Ishikawa (cell line): ENCODE data around the gene MELTF.

Source experiments
- CEBPB ChIP-seq: IDR thresholded peaks from 2 replicates; pipeline ENCODE4 v1.6.1; 2012
- CREB1 ChIP-seq: IDR thresholded peaks from 2 replicates; pipeline ENCODE4 v1.6.1; 2012; ENCODE audit warnings: low read depth
- EGR1 ChIP-seq: IDR thresholded peaks from 2 replicates; pipeline ENCODE4 v1.6.1; 2012
- EP300 ChIP-seq: IDR thresholded peaks from 2 replicates; pipeline ENCODE4 v1.6.1; 2012; ENCODE audit warnings: borderline replicate concordance
- FOXM1 ChIP-seq: IDR thresholded peaks from 2 replicates; pipeline ENCODE4 v1.6.1; 2012; ENCODE audit warnings: low read depth, borderline replicate concordance
- MAX ChIP-seq: IDR thresholded peaks from 2 replicates; pipeline ENCODE4 v1.6.1; 2012
- NFIC ChIP-seq: IDR thresholded peaks from 2 replicates; pipeline ENCODE4 v1.6.1; 2012
- RAD21 ChIP-seq: IDR thresholded peaks from 2 replicates; pipeline ENCODE4 v1.6.1; 2012; ENCODE audit warnings: low read depth
- REST ChIP-seq: IDR thresholded peaks from 2 replicates; pipeline ENCODE4 v1.6.1; 2012; ENCODE audit warnings: low read depth, mild to moderate bottlenecking
- TAF1 ChIP-seq: IDR thresholded peaks from 2 replicates; pipeline ENCODE4 v1.6.1; 2012; ENCODE audit warnings: low read depth, mild to moderate bottlenecking
- TCF12 ChIP-seq: IDR thresholded peaks from 2 replicates; pipeline ENCODE4 v1.6.1; 2012; ENCODE audit warnings: low read depth
- TEAD4 ChIP-seq: IDR thresholded peaks from 2 replicates; pipeline ENCODE4 v1.6.1; 2012
- YY1 ChIP-seq: IDR thresholded peaks from 2 replicates; pipeline ENCODE4 v1.6.1; 2012; ENCODE audit warnings: low read depth
- ZBTB7A ChIP-seq: IDR thresholded peaks from 2 replicates; pipeline ENCODE4 v1.6.1; 2012; ENCODE audit warnings: low read depth
- TF ChIP-seq, protein P1 (sequence below): IDR thresholded peaks from 2 replicates; pipeline ENCODE4 v1.6.1; 2012

Gene MELTF

DNA sequence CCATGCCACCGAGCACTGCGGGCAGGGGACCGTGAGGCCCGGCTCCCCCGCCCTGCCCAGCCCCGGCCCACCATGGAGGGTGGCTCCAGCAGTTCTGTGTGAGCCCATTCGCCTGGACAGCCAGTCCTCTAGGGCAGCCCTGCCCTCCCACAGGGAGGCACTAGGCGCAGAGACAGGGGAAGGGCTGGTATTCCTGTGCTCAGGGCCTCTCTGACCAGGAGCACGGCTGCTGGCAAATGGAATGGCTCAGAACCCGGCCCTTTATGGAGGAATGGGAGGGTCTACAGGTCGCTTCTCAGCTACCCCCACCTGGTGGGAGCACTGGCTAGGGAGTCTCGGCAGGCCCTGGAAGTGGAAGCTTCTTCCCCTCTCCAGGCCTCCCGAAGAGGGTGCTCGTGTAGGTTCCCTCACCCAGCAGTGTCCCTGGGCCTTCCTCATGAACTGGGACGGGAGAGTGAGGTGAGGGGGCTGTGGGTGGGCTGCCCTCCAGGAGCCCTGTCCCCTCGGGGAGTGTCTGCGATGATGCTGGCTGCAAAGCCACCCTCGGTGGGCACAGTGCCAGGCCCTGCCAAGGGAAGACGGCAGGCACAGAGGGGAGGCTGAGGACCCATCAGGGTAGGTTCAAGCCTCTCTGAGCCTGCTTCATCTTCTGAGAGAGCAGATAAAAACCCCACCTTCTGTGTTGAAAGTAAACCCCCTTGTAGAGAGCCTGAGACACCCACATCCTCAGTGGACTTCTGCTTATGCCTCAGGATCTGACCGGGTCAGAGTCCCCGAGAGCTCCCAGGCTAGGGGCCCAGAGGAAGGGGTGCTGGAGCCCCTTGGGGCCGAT, 1.5 kb downstream of the MELTF start:
- TF ChIP-seq MAX (no peak), RAD21 (no peak), FOXM1 (no peak), ZBTB7A (no peak), EP300 (no peak), TEAD4 (no peak), YY1 (no peak), EGR1 (no peak)

DNA sequence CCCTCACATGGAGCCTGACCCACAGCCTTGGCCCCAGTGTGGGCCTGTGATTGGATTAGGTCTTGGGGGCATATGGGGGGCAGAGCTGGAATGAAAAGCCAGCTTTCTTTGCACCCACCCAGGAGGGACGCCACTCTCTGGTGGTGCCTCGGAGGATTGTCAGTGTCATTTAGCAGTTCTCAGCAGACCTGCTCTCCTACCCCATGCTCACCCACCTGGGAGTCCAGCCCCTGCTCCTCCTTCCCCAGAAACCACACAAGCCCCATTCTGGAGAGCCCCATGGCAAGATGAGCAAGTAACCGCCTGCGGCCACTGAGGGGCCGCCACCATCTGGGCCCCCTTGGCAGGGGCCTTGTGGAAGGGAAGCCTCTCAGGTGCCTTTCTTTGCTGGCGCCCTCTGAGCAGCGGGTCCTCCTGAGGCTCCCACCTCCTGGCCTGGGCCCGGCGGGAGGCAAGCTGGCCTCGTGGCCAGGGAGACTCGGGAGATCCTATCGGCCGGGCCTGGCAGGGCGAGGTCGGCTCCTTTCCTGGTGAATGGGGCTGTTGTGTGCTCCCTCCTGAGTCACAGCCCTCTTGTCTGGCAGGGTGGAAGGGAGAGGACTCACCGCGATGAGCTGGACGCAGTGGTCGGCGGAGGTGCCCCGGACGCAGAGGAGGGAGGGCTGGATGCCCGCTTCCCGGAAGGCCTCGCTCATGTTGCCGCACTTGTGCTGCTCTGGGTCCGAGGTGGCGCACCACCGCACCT, 2.3 kb downstream of the MELTF start:
- TF ChIP-seq RAD21 (no peak), EGR1 (no peak), FOXM1 (no peak), MAX (no peak), EP300 (no peak), ZBTB7A (no peak), TCF12 (no peak), CREB1 (no peak), TEAD4 (no peak), NFIC (no peak), YY1 (no peak), CEBPB (no peak), REST (no peak), TAF1 (no peak)
- TF ChIP-seq, protein P1, sequence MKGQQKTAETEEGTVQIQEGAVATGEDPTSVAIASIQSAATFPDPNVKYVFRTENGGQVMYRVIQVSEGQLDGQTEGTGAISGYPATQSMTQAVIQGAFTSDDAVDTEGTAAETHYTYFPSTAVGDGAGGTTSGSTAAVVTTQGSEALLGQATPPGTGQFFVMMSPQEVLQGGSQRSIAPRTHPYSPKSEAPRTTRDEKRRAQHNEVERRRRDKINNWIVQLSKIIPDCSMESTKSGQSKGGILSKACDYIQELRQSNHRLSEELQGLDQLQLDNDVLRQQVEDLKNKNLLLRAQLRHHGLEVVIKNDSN = no peak

- no peak for TF ChIP-seq YY1
- TF ChIP-seq EGR1 = no peak
- TF ChIP-seq RAD21 = no peak
- TF ChIP-seq, protein P1 = no peak
- TF ChIP-seq MAX = no peak
- TF ChIP-seq FOXM1 = no peak
- no peak for TF ChIP-seq REST
- no peak for TF ChIP-seq ZBTB7A
- TF ChIP-seq NFIC = no peak
- no peak for TF ChIP-seq TCF12
- no peak for TF ChIP-seq EP300
- TF ChIP-seq CEBPB = no peak
- no peak for TF ChIP-seq TAF1
- no peak for TF ChIP-seq TEAD4
- no peak for TF ChIP-seq CREB1
Measured at GRCh38 chr3:197026481-197026866, 3.1 kb downstream of the MELTF start.

DNA sequence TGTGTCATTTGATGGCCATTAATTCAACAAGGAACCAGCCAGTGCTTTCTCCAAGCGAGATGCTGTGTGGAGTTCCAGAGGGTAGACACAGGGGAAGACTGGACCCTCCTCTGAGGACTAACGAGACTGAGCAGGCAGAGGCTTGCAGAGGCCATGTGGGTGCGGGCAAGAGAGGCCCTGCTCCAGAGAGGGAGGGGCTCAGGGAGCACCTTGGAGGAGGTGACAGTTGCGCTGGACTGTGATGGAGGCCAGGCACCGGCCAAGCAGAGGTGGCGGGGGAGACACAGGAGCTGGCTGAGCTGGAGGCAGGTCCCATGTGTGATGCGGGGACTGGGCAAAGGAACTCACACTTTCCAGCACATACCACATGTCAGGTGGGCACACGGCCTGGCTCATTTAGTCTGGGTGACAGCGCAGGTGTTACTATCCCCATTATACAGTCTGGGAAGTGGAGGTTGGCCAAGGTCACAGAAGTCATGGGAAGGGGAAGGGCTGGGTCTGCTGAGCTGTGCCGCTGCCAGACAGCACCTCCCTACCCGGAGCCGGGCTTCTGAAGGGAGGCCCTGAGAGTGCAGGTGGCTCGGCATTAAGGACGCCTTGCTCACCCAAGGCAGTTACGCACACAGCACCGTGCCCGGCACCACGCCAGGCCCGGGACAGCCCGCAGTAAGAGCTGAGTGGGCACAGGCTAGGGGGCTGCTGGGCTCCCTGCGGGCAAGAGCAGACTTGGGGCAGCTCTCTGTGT, 3.7 kb downstream of the MELTF start:
- no peak for TF ChIP-seq CREB1
- TF ChIP-seq, protein P1 = no peak
- no peak for TF ChIP-seq MAX
- TF ChIP-seq REST = no peak
- no peak for TF ChIP-seq TCF12
- TF ChIP-seq FOXM1 = no peak
- TF ChIP-seq YY1 = no peak
- TF ChIP-seq EGR1 = no peak
- no peak for TF ChIP-seq NFIC
- TF ChIP-seq CEBPB = no peak
- TF ChIP-seq EP300 = no peak
- no peak for TF ChIP-seq RAD21
- TF ChIP-seq TAF1 = no peak
- no peak for TF ChIP-seq ZBTB7A
- no peak for TF ChIP-seq TEAD4
